ENCODE results near the gene TBX21.

The TBX21 gene

GRCh38 chr17:47707884-47708283, 25.2 kb upstream of the TBX21 start:
- peak overlapping the region; percentile 41; the same call in 1 of the 2 replicates for H3K4me3 ChIP-seq (ENCODE audit: low read depth, low read length)

GRCh38 chr17:47708312-47708863, 24.6 kb upstream of the TBX21 start:
- no peak overlapping the region for H3K27ac ChIP-seq (ENCODE audit: low read depth, low read length)
- H3K9ac ChIP-seq (ENCODE audit: low read depth, low read length), result no peak overlapping the region
- H3K9me3 ChIP-seq (ENCODE audit: control insufficient read depth, insufficient read depth, low read length), result no peaks in the 10 kb centered on the region
- no peaks in the 10 kb centered on the region for H3K36me3 ChIP-seq (ENCODE audit: control insufficient read depth, insufficient read depth, low read length)
- H3K27me3 ChIP-seq (ENCODE audit: control insufficient read depth, insufficient read depth, low read length), result peaks cover 28% of the 10 kb centered on the region
- peak overlapping the region; percentile 54 for H3K4me3 ChIP-seq (ENCODE audit: low read depth, low read length)
- 0 out of 2 replicates have a peak, but pooled peaks cover 4% of the 10 kb centered on the region for H3K4me1 ChIP-seq (ENCODE audit: control insufficient read depth, insufficient read depth, low read length)

More at GRCh38 chr17:47707884-47708283, 25.2 kb upstream of the TBX21 start:
- Histone ChIP-seq H3K36me3 (ENCODE audit: control insufficient read depth, insufficient read depth, low read length) (no peaks in the 10 kb centered on the region), H3K27ac (ENCODE audit: low read depth, low read length) (no peak overlapping the region), H3K27me3 (ENCODE audit: control insufficient read depth, insufficient read depth, low read length) (peaks cover 25% of the 10 kb centered on the region), H3K9me3 (ENCODE audit: control insufficient read depth, insufficient read depth, low read length) (no peaks in the 10 kb centered on the region), H3K4me1 (ENCODE audit: control insufficient read depth, insufficient read depth, low read length) (0 out of 2 replicates have a peak, but pooled peaks cover 4% of the 10 kb centered on the region), H3K9ac (ENCODE audit: low read depth, low read length) (no peak overlapping the region)

GRCh38 chr17:47708864-47709541, 24.0 kb upstream of the TBX21 start:
- no peak overlapping the region for H3K27ac ChIP-seq (ENCODE audit: low read depth, low read length)
- H3K9ac ChIP-seq (ENCODE audit: low read depth, low read length), result no peak overlapping the region
- H3K36me3 ChIP-seq (ENCODE audit: control insufficient read depth, insufficient read depth, low read length), result no peaks in the 10 kb centered on the region
- peak overlapping the region; percentile 54; the same call in 1 of the 2 replicates for H3K4me3 ChIP-seq (ENCODE audit: low read depth, low read length)
- H3K9me3 ChIP-seq (ENCODE audit: control insufficient read depth, insufficient read depth, low read length), result no peaks in the 10 kb centered on the region
- peaks cover 28% of the 10 kb centered on the region for H3K27me3 ChIP-seq (ENCODE audit: control insufficient read depth, insufficient read depth, low read length)
- 0 out of 2 replicates have a peak, but pooled peaks cover 4% of the 10 kb centered on the region for H3K4me1 ChIP-seq (ENCODE audit: control insufficient read depth, insufficient read depth, low read length)

- Histone ChIP-seq H3K4me1 (ENCODE audit: control insufficient read depth, insufficient read depth, low read length) (0 out of 2 replicates have a peak, but pooled peaks cover 4% of the 10 kb centered on the region), H3K9ac (ENCODE audit: low read depth, low read length) (no peak overlapping the region), H3K4me3 (ENCODE audit: low read depth, low read length) (no peak overlapping the region), H3K9me3 (ENCODE audit: control insufficient read depth, insufficient read depth, low read length) (no peaks in the 10 kb centered on the region), H3K27me3 (ENCODE audit: control insufficient read depth, insufficient read depth, low read length) (peaks cover 33% of the 10 kb centered on the region), H3K36me3 (ENCODE audit: control insufficient read depth, insufficient read depth, low read length) (no peaks in the 10 kb centered on the region), H3K27ac (ENCODE audit: low read depth, low read length) (no peak overlapping the region)
These were observed 23.4 kb upstream of the TBX21 start for GRCh38 chr17:47709594-47709993.

- H3K9me3 ChIP-seq (ENCODE audit: control insufficient read depth, insufficient read depth, low read length), result no peaks in the 10 kb centered on the region
- no peak overlapping the region for H3K9ac ChIP-seq (ENCODE audit: low read depth, low read length)
- no peak overlapping the region for H3K4me3 ChIP-seq (ENCODE audit: low read depth, low read length)
These were observed 21.5 kb upstream of the TBX21 start for GRCh38 chr17:47711366-47712099.

GRCh38 chr17:47712330-47713023, 20.6 kb upstream of the TBX21 start:
- Histone ChIP-seq H3K27ac (ENCODE audit: low read depth, low read length) (no peak overlapping the region), H3K27me3 (ENCODE audit: control insufficient read depth, insufficient read depth, low read length) (peaks cover 32% of the 10 kb centered on the region), H3K9me3 (ENCODE audit: control insufficient read depth, insufficient read depth, low read length) (no peaks in the 10 kb centered on the region), H3K36me3 (ENCODE audit: control insufficient read depth, insufficient read depth, low read length) (no peaks in the 10 kb centered on the region), H3K4me3 (ENCODE audit: low read depth, low read length) (no peak overlapping the region), H3K9ac (ENCODE audit: low read depth, low read length) (no peak overlapping the region), H3K4me1 (ENCODE audit: control insufficient read depth, insufficient read depth, low read length) (0 out of 2 replicates have a peak, but pooled peaks cover 4% of the 10 kb centered on the region)

More at GRCh38 chr17:47711366-47712099, 21.5 kb upstream of the TBX21 start:
- Histone ChIP-seq H3K27me3 (ENCODE audit: control insufficient read depth, insufficient read depth, low read length) (peaks cover 39% of the 10 kb centered on the region), H3K4me1 (ENCODE audit: control insufficient read depth, insufficient read depth, low read length) (0 out of 2 replicates have a peak, but pooled peaks cover 4% of the 10 kb centered on the region), H3K36me3 (ENCODE audit: control insufficient read depth, insufficient read depth, low read length) (no peaks in the 10 kb centered on the region), H3K27ac (ENCODE audit: low read depth, low read length) (no peak overlapping the region)

GRCh38 chr17:47713980-47714700, 18.9 kb upstream of the TBX21 start:
- Histone ChIP-seq H3K9me3 (ENCODE audit: control insufficient read depth, insufficient read depth, low read length) (no peaks in the 10 kb centered on the region), H3K9ac (ENCODE audit: low read depth, low read length) (no peak overlapping the region), H3K4me3 (ENCODE audit: low read depth, low read length) (no peak overlapping the region), H3K4me1 (ENCODE audit: control insufficient read depth, insufficient read depth, low read length) (no peaks in the 10 kb centered on the region), H3K27me3 (ENCODE audit: control insufficient read depth, insufficient read depth, low read length) (peaks cover 34% of the 10 kb centered on the region), H3K27ac (ENCODE audit: low read depth, low read length) (no peak overlapping the region), H3K36me3 (ENCODE audit: control insufficient read depth, insufficient read depth, low read length) (no peaks in the 10 kb centered on the region)

GRCh38 chr17:47714773-47715396, 18.2 kb upstream of the TBX21 start:
- no peak overlapping the region for H3K9ac ChIP-seq (ENCODE audit: low read depth, low read length)
- no peak overlapping the region for H3K27ac ChIP-seq (ENCODE audit: low read depth, low read length)
- H3K27me3 ChIP-seq (ENCODE audit: control insufficient read depth, insufficient read depth, low read length), result peaks cover 30% of the 10 kb centered on the region
- no peaks in the 10 kb centered on the region for H3K4me1 ChIP-seq (ENCODE audit: control insufficient read depth, insufficient read depth, low read length)
- no peaks in the 10 kb centered on the region for H3K36me3 ChIP-seq (ENCODE audit: control insufficient read depth, insufficient read depth, low read length)
- no peaks in the 10 kb centered on the region for H3K9me3 ChIP-seq (ENCODE audit: control insufficient read depth, insufficient read depth, low read length)
- no peak overlapping the region for H3K4me3 ChIP-seq (ENCODE audit: low read depth, low read length)

- Histone ChIP-seq H3K36me3 (ENCODE audit: control insufficient read depth, insufficient read depth, low read length) (no peaks in the 10 kb centered on the region), H3K9me3 (ENCODE audit: control insufficient read depth, insufficient read depth, low read length) (no peaks in the 10 kb centered on the region), H3K27me3 (ENCODE audit: control insufficient read depth, insufficient read depth, low read length) (peaks cover 37% of the 10 kb centered on the region), H3K4me1 (ENCODE audit: control insufficient read depth, insufficient read depth, low read length) (0 out of 2 replicates have a peak, but pooled peaks cover 2% of the 10 kb centered on the region), H3K9ac (ENCODE audit: low read depth, low read length) (no peak overlapping the region), H3K4me3 (ENCODE audit: low read depth, low read length) (no peak overlapping the region), H3K27ac (ENCODE audit: low read depth, low read length) (no peak overlapping the region)
These were observed 17.2 kb upstream of the TBX21 start for GRCh38 chr17:47715669-47716325.
